ENCODE data around the gene DMXL1.

The DMXL1 gene

DNA sequence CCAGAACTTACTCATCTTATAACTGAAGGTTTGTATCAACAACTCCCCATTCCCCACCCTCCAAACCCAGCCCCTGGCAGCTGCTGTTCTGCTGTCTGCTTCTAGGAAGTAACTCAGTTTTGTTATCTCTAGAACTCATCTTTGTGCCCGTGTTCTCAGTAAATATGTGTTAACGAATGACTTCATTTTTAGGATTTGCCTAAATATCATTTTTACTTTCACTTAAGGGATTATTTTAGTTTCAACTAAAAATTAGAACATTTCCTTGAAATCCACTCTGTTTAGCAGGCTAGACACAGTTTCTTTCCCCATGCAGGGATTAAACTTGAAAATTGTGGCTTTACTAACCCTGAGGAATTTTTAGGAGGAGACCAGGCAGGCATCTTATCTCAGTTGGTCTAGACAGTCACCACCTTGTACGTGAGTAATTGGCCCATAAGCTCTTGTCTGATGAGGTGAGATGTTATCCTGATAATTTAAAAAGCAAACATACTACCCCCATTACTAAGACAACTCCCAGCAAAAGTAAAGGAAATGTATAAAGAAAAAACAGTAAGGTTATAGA lies 216.7 kb downstream of the DMXL1 start:
- in situ Hi-C loops (cut with MboI; ENCODE audit: low sequenced_read_pairs): no loop called here

DNA sequence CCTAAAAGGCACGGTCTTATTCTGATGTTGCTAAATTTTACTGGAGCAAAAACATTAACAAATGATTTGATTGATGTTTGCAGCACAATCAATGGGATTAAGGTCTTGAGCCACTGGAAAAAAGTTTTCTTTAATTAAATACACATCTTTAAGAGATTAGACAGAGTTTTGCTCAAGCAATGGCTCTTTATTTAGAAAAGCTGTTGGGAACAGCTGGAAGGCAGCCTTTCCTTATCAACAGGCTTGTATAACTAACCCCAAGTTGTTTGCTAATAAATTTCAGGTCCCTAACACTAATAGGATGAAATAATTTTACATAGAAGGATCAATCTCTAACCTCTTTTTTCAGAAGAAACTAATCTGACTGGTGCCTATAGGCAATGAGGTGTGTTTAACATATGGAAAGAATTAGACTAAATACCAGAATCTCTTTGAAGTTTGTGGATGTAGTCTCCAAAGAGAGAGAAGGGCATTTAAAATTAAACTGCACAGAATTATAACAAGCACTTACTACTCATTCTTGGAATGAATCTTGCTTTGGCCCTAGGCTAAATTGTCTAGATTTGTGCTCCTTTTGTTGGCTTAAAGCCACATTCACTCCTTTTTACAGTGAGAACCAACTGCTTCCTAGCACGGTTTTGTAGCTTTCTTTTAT lies 217.6 kb downstream of the DMXL1 start:
- in situ Hi-C loops (cut with MboI; ENCODE audit: low sequenced_read_pairs): no loop called here

DNA sequence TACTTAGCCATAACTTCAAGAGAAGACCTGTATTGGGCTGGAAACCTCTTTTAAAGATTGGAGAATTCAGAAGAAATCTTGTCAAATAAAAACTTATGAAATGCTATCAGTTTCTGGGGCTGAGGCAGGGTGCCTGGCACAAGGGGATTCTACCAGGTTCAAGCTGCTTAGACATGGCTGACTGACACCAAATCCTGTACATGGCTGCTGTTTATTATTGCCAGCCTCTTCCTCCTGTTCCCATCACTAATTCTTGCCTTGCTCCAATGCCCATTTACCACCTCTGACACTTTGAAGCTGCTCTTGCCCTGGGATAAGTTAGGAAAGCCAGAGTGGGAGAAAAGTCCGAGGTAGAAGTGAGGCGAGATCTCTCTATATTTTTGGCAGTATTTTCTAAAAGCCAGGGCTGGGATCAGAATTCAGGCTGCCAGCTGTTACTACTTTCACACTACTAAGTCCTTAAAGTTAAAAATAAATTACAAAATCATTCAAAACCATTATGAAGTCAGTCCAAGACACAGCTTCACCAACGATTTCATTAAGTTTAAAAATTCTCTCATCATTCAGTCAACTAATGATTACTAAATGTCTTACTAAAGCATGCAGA lies 218.7 kb downstream of the DMXL1 start:
- in situ Hi-C loops (cut with MboI; ENCODE audit: low sequenced_read_pairs): no loop called here

DNA sequence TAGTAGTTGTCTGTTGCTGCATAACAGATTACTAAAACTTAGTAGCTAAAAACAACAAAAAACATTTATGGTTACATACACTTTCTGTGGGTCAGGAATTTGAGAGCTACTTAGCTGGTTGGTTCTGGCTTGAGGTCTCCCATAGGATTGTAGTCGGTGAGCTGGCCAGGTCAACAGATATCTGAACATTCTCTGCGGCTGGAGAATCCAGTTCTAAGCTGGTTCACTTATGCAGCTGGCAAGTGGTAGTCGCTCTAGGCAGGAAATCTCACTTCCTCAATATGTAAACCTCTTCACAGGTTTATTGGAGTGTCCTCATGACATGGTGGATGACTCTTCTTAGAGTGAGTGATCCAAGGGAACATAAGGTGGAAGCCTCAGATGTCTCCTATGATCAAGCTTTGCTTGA lies 219.3 kb downstream of the DMXL1 start:
- in situ Hi-C loops (cut with MboI; ENCODE audit: low sequenced_read_pairs): no loop called here

DNA sequence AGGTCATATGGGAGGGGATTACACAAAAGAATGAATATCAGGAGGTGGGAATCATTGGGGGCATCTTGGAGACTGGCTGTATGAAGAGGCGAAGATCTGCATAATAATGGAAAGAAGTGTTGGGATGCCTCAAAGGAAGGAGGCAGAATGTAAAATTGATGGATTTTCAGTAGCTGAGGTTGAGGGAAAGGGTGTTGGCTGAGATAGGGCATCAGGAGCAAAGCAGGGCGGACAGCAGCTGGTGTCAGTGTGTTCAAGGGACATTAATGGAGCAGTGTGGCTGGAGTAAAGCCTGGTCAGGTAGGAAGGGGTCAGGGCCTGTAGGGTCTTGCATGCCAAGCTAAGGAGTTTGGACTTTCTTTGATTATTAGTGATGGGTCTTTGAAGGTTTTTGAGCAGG lies 219.7 kb downstream of the DMXL1 start:
- in situ Hi-C loops (cut with MboI; ENCODE audit: low sequenced_read_pairs): no loop called here

DNA sequence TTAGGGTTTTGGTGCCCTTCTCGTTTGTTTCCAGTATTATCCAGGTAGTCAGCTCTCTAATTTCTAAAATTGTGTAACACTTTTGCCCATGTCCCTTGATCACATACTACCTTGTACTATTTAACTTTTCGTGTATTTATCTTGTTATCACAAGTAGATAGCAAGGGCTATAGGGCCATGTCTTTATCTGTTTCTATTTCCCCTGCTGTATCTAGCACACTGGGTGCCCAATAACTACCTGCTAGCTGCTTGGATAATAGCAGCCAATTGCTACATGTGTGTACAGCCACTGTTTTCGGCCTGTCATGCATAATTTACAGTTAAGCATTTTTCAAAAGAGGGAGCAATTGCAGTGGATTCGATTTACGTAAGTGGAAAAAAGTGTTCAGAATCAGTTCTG lies 220.2 kb downstream of the DMXL1 start:
- in situ Hi-C loops (cut with MboI; ENCODE audit: low sequenced_read_pairs): no loop called here

DNA sequence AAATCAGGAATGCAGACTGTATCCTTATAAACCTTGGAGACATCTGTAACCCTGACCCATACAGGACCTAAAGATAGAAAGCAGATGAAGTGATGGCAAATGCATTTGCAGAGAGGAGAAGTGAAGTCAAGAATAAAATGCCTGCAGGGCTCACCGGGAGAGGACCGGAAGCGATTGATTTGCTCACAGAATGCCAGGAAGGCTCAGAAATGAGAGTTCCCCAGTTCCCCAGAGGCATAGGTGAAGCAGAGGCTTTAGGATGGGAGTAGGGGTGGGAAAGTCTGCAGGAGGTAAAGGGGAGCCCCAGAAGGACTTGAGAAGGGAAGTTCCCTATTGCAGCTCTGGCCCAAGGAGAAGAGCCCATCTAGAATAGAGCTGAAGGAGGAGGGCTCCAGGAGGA lies 221.0 kb downstream of the DMXL1 start:
- in situ Hi-C loops (cut with MboI; ENCODE audit: low sequenced_read_pairs): no loop called here

DNA sequence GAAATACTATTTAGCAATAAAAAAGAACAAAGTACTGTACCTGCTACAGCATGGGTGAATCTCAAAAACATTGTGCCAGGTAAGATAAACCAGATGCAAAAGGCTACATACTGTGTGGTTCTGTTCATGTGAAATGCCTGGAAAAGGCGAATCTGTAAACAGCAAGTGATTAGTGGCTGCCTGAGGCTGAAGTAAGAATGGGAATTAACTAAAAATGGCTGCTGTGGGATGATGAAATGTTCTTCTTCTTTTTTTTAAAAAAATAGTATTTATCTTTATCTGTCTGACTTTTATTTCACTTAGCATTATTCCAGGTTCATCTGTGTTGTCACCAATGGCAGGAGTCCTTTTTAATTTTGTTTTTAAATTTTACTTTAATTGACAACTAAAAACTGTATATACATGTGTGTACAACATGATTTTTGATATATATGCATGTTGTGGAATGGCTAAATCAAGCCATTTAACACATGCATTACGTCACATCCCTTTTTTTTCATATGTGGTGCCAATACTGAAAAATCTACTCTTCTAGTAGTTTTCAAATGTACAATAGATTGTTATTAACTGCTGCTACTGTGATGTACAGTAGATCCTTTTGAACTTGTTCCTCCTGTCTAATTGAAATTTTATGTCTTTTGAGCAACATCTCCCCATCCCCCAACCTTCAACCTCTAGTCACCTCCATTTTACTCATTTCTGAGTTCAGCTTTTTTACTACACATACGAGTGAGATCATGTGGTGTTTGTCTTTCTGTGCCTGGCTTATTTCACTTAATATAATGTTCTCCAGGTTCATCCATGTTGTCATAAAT lies 222.0 kb downstream of the DMXL1 start:
- in situ Hi-C loops (cut with MboI; ENCODE audit: low sequenced_read_pairs): no loop called here

DNA sequence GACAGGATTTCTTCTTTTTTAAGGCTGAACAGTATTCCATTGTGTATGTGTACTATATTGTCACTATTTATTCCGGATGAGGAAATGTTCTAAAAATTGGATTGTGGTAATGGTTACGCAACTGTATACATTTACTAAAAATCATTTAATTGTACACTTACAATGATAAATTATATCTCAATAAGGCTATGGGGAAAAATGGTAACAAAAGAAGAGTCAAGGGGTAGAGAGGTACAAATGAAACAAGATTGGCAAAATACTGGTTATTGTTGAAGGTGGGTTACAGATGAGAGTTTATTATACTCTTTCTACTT lies 222.6 kb downstream of the DMXL1 start:
- in situ Hi-C loops (cut with MboI; ENCODE audit: low sequenced_read_pairs): no loop called here
